NCI-H226 (cell line): ENCODE data around the gene TEKTIP1.
"Not testable (repeated sequence)": the region's sequence is repeated elsewhere in the genome, so short reads cannot be mapped to it uniquely, and the experiment has no call there.

Experiments
- DNase-seq: peaks from one replicate; pipeline ENCODE4 v3.0.0-alpha.2; 2015

The TEKTIP1 gene

GRCh38 chr19:3563709-3564524 lies 24.9 kb downstream of the TEKTIP1 start:
- DNase-seq: no peak

- DNase-seq: no peak
Observed at GRCh38 chr19:3565139-3565538, 26.2 kb downstream of the TEKTIP1 start.

- not testable (repeated sequence) for DNase-seq
Observed at GRCh38 chr19:3570042-3570441, 31.1 kb downstream of the TEKTIP1 start.

GRCh38 chr19:3570606-3571011 lies 31.6 kb downstream of the TEKTIP1 start:
- DNase-seq: no peak

- peak; percentile 99 for DNase-seq
Observed at GRCh38 chr19:3572132-3572854, 33.3 kb downstream of the TEKTIP1 start.

- DNase-seq: no peak
Observed at GRCh38 chr19:3572855-3573161, 33.8 kb downstream of the TEKTIP1 start, which contains the start of gene HMG20B. Gene HMG20B (plus strand): TSS chr19:3572944. CDS start chr19:3573310, 366 bp downstream.

GRCh38 chr19:3573162-3573857 lies 34.3 kb downstream of the TEKTIP1 start:
- no peak for DNase-seq

- peak; percentile 83 for DNase-seq
Observed at GRCh38 chr19:3573858-3574637, 35.1 kb downstream of the TEKTIP1 start.

- no peak for DNase-seq
Observed at GRCh38 chr19:3575260-3575741, 36.3 kb downstream of the TEKTIP1 start.

- DNase-seq: no peak
Observed at GRCh38 chr19:3575949-3576673, 37.1 kb downstream of the TEKTIP1 start.

GRCh38 chr19:3576696-3577443 lies 37.9 kb downstream of the TEKTIP1 start:
- no peak for DNase-seq

- DNase-seq: no peak
Observed at GRCh38 chr19:3577723-3578344, 38.9 kb downstream of the TEKTIP1 start.

- no peak for DNase-seq
Observed at GRCh38 chr19:3578390-3578789, 39.4 kb downstream of the TEKTIP1 start.

GRCh38 chr19:3580156-3580934 lies 41.4 kb downstream of the TEKTIP1 start:
- peak; percentile 27 for DNase-seq

- not testable (repeated sequence) for DNase-seq
Observed at GRCh38 chr19:3581792-3582191, 42.8 kb downstream of the TEKTIP1 start.

- DNase-seq: not testable (repeated sequence)
Observed at GRCh38 chr19:3584036-3584802, 45.2 kb downstream of the TEKTIP1 start.

- no peak for DNase-seq
Observed at GRCh38 chr19:3585301-3586126, 46.5 kb downstream of the TEKTIP1 start, which contains the start of gene GIPC3. Gene GIPC3 (plus strand): TSS chr19:3585478. CDS start chr19:3585598, 120 bp downstream.

- DNase-seq: no peak
Observed at GRCh38 chr19:3586127-3586626, 47.2 kb downstream of the TEKTIP1 start.
